B cell (primary cell): ENCODE measurements around the gene ALKBH8.

Experiments used
- CTCF ChIP-seq: fragments of 200-600 bp; IDR thresholded peaks from one replicate; pipeline ENCODE4 v1.8.0; 2022; ENCODE audit warnings: antibody characterized with exemption, mild to moderate bottlenecking
- EZH2 ChIP-seq: IDR thresholded peaks from 2 replicates; pipeline ENCODE4 v1.6.1; 2012; ENCODE audit warnings: borderline replicate concordance, low read depth, mild to moderate bottlenecking, moderate library complexity, low read length; ENCODE audit not compliant: insufficient read depth, poor library complexity, severe bottlenecking

- TF ChIP-seq EZH2: no peak
- no peak for TF ChIP-seq CTCF
Observed at GRCh38 chr11:107547961-107548360, 17.6 kb downstream of the ALKBH8 start.
